Mucosa of stomach (tissue), 1 donor: ENCODE data around the gene MASP1.

Experiments
- H3K27me3 ChIP-seq: one replicate; pipeline ENCODE4 v1.7.0; 2013; ENCODE audit warnings: mild to moderate bottlenecking, low read length; ENCODE audit not compliant: control insufficient read depth, insufficient read depth
- H3K36me3 ChIP-seq: one replicate; pipeline ENCODE4 v1.7.0; 2013; ENCODE audit warnings: low read length; ENCODE audit not compliant: control insufficient read depth, insufficient read depth
- H3K4me1 ChIP-seq: one replicate; pipeline ENCODE4 v1.7.0; 2013; ENCODE audit warnings: mild to moderate bottlenecking, low read length; ENCODE audit not compliant: control insufficient read depth, insufficient read depth
- H3K4me3 ChIP-seq: one replicate; pipeline ENCODE4 v1.7.0; 2013; ENCODE audit warnings: low read length
- H3K9ac ChIP-seq: one replicate; pipeline ENCODE4 v1.7.0; 2013; ENCODE audit warnings: mild to moderate bottlenecking, low read length, moderate library complexity
- H3K9me3 ChIP-seq: one replicate; pipeline ENCODE4 v1.7.0; 2013; ENCODE audit warnings: mild to moderate bottlenecking, low read length, moderate library complexity; ENCODE audit not compliant: control insufficient read depth
- donor health status: Pancreatic carcinoma.

MASP1 gene

GRCh38 chr3:187191271-187191670 lies 100.3 kb downstream of the MASP1 start:
- Histone ChIP-seq H3K4me3 (no peak overlapping the region), H3K9ac (no peak overlapping the region), H3K36me3 (no peaks in the 10 kb centered on the region), H3K27me3 (no peaks in the 10 kb centered on the region), H3K9me3 (no peaks in the 10 kb centered on the region), H3K4me1 (peaks cover 11% of the 10 kb centered on the region)

- no peaks in the 10 kb centered on the region for H3K27me3 ChIP-seq
- H3K9ac ChIP-seq: no peak overlapping the region
- no peaks in the 10 kb centered on the region for H3K36me3 ChIP-seq
- no peaks in the 10 kb centered on the region for H3K9me3 ChIP-seq
- no peak overlapping the region for H3K4me3 ChIP-seq
- peaks cover 11% of the 10 kb centered on the region for H3K4me1 ChIP-seq
Observed at GRCh38 chr3:187188931-187189330, 102.6 kb downstream of the MASP1 start.

- Histone ChIP-seq H3K9me3 (no peaks in the 10 kb centered on the region), H3K36me3 (no peaks in the 10 kb centered on the region), H3K27me3 (no peaks in the 10 kb centered on the region), H3K4me1 (peaks cover 11% of the 10 kb centered on the region), H3K4me3 (no peak overlapping the region), H3K9ac (no peak overlapping the region)
Observed at GRCh38 chr3:187186801-187187421, 104.6 kb downstream of the MASP1 start.

GRCh38 chr3:187186375-187186774 lies 105.2 kb downstream of the MASP1 start:
- Histone ChIP-seq H3K36me3 (no peaks in the 10 kb centered on the region), H3K4me1 (peaks cover 11% of the 10 kb centered on the region), H3K27me3 (no peaks in the 10 kb centered on the region), H3K4me3 (no peak overlapping the region), H3K9ac (no peak overlapping the region), H3K9me3 (no peaks in the 10 kb centered on the region)

GRCh38 chr3:187185759-187186158 lies 105.8 kb downstream of the MASP1 start:
- Histone ChIP-seq H3K4me3 (no peak overlapping the region), H3K9me3 (no peaks in the 10 kb centered on the region), H3K36me3 (no peaks in the 10 kb centered on the region), H3K9ac (no peak overlapping the region), H3K4me1 (peaks cover 11% of the 10 kb centered on the region), H3K27me3 (no peaks in the 10 kb centered on the region)
